IMR-90 (cell line): ENCODE results near the gene BCO2. TPM values are rescaled to one million over a fixed set of nuclear protein-coding genes. Genes with fewer than 3 reads are reported as not detected.

ENCODE experiments used
- ATAC-seq: fragments of 200-7000 bp; cut with Tn5 transposase; 2 replicates; pipeline ENCODE4 v1.9.1; 2020; ENCODE audit warnings: low read depth, mild to moderate bottlenecking, moderate library complexity
- BruUV-seq: library from RNA; stranded (reverse); fragments of 400-500 nt; replicated peaks from 2 replicates; lab custom pipeline; 2021; lab: Mats Ljungman, UMichigan
- CTCF ChIA-PET: fragments of 300-600 bp; formaldehyde crosslinking; extraction: SDS; loops from one replicate; lab custom pipeline; 2021; ENCODE audit warnings: antibody characterized with exemption; lab: Yijun Ruan, JAX
- POLR2A ChIA-PET: fragments of 300-600 bp; sonication (Branson Sonifier 250); formaldehyde crosslinking; loops from one replicate; lab custom pipeline; 2022; ENCODE audit warnings: antibody characterized with exemption; ENCODE audit not compliant: unreplicated experiment; lab: Charles Lee
- DNase-seq: peaks from one replicate; pipeline ENCODE4 v3.0.0; 2013
- H2AFZ ChIP-seq: replicated peaks from 2 replicates; pipeline ENCODE3; 2013; ENCODE audit warnings: low read length, mild to moderate bottlenecking; ENCODE audit not compliant: poor library complexity
- H2AK5ac ChIP-seq: 2 replicates; pipeline ENCODE4 v1.6.1; 2013; ENCODE audit warnings: low read depth, low read length, inconsistent platforms
- H2AK9ac ChIP-seq: replicated peaks from 2 replicates; pipeline ENCODE3; 2013; ENCODE audit warnings: mild to moderate bottlenecking, low read depth, low read length, moderate library complexity; ENCODE audit not compliant: poor library complexity
- H2BK120ac ChIP-seq: 2 replicates; pipeline ENCODE4 v1.6.1; 2013; ENCODE audit warnings: low read depth, low read length, inconsistent platforms
- H2BK15ac ChIP-seq: 3 replicates; pipeline ENCODE4 v1.6.1; 2013; ENCODE audit warnings: low read depth, low read length, inconsistent platforms
- H2BK20ac ChIP-seq: 2 replicates; pipeline ENCODE4 v1.6.1; 2013; ENCODE audit warnings: low read depth, mild to moderate bottlenecking, inconsistent platforms, low read length, moderate library complexity
- H2BK5ac ChIP-seq: 2 replicates; pipeline ENCODE4 v1.6.1; 2013; ENCODE audit warnings: mild to moderate bottlenecking, low read depth, low read length, inconsistent platforms; ENCODE audit not compliant: poor library complexity, severe bottlenecking
- H3K14ac ChIP-seq: replicated peaks from 2 replicates; pipeline ENCODE4 v1.6.1; 2013; ENCODE audit warnings: low read depth, low read length, inconsistent platforms
- H3K18ac ChIP-seq: 2 replicates; pipeline ENCODE4 v1.6.1; 2013; ENCODE audit warnings: low read depth, low read length, control low read depth
- H3K23ac ChIP-seq: 2 replicates; pipeline ENCODE4 v1.6.1; 2013; ENCODE audit warnings: low read depth, low read length, inconsistent platforms
- H3K27ac ChIP-seq: 2 replicates; pipeline ENCODE4 v1.5.1; 2013; ENCODE audit warnings: mild to moderate bottlenecking, control low read depth, low read length; ENCODE audit not compliant: insufficient read depth
- H3K27me3 ChIP-seq: 2 replicates; pipeline ENCODE4 v1.6.1; 2013; ENCODE audit warnings: low read length; ENCODE audit not compliant: control insufficient read depth, insufficient read depth
- H3K36me3 ChIP-seq: 2 replicates; pipeline ENCODE4 v1.6.1; 2013; ENCODE audit warnings: low read length, mixed read lengths; ENCODE audit not compliant: control insufficient read depth, insufficient read depth
- H3K4ac ChIP-seq: 2 replicates; pipeline ENCODE4 v1.6.1; 2013; ENCODE audit warnings: low read depth, low read length, inconsistent platforms
- H3K4me1 ChIP-seq: 2 replicates; pipeline ENCODE4 v1.6.1; 2013; ENCODE audit warnings: low read length, mixed read lengths; ENCODE audit not compliant: control insufficient read depth, insufficient read depth
- H3K4me2 ChIP-seq: 2 replicates; pipeline ENCODE4 v1.6.1; 2013; ENCODE audit warnings: low read depth, mild to moderate bottlenecking, control low read depth, low read length, moderate library complexity
- H3K4me3 ChIP-seq: 2 replicates; pipeline ENCODE4 v1.5.1; 2013; ENCODE audit warnings: low read depth, mild to moderate bottlenecking, control low read depth, low read length, moderate library complexity; ENCODE audit not compliant: insufficient read depth
- H3K56ac ChIP-seq: 2 replicates; pipeline ENCODE4 v1.6.1; 2013; ENCODE audit warnings: low read length, inconsistent platforms; ENCODE audit not compliant: insufficient read depth; ENCODE audit errors: extremely low read depth
- H3K79me1 ChIP-seq, 2 experiments: 2 replicates each; pipeline ENCODE4 v1.6.1; 2013; ENCODE audit warnings: low read length in 2 of 2, inconsistent platforms in 1 of 2, low read depth in 1 of 2
- H3K9ac ChIP-seq: 2 replicates; pipeline ENCODE4 v1.6.1; 2013; ENCODE audit warnings: low read depth, low read length, control low read depth
- H3K9me1 ChIP-seq: 2 replicates; pipeline ENCODE4 v1.6.1; 2013; ENCODE audit warnings: low read length, inconsistent platforms; ENCODE audit not compliant: insufficient read depth
- H3K9me3 ChIP-seq: 2 replicates; pipeline ENCODE4 v1.6.1; 2013; ENCODE audit warnings: low read length; ENCODE audit not compliant: control insufficient read depth, insufficient read depth
- H4K20me1 ChIP-seq: 2 replicates; pipeline ENCODE4 v1.6.1; 2013; ENCODE audit warnings: low read length, inconsistent platforms; ENCODE audit not compliant: insufficient read depth
- H4K5ac ChIP-seq: 2 replicates; pipeline ENCODE4 v1.6.1; 2013; ENCODE audit warnings: mild to moderate bottlenecking, low read depth, low read length, control low read depth
- H4K8ac ChIP-seq, 2 experiments: 2 replicates each; pipeline ENCODE4 v1.6.1; 2013; ENCODE audit warnings: low read depth in 2 of 2, low read length in 2 of 2, control low read depth in 1 of 2, inconsistent platforms in 1 of 2
- H4K91ac ChIP-seq: 2 replicates; pipeline ENCODE4 v1.6.1; 2013; ENCODE audit warnings: low read depth, low read length, inconsistent platforms; ENCODE audit not compliant: insufficient read depth
- CEBPB ChIP-seq: IDR thresholded peaks from 2 replicates; pipeline ENCODE4 v1.6.1; 2012; ENCODE audit warnings: low read depth, low read length, improper control_type of control experiment
- CHD1 ChIP-seq: IDR thresholded peaks from 2 replicates; pipeline ENCODE4 v1.6.1; 2012; ENCODE audit warnings: low read depth, low read length, improper control_type of control experiment
- MAFK ChIP-seq: IDR thresholded peaks from 2 replicates; pipeline ENCODE4 v1.6.1; 2012; ENCODE audit warnings: low read depth, low read length, improper control_type of control experiment
- MAZ ChIP-seq: IDR thresholded peaks from 2 replicates; pipeline ENCODE4 v1.6.1; 2012; ENCODE audit warnings: low read depth, mild to moderate bottlenecking, low read length, improper control_type of control experiment, moderate library complexity, borderline replicate concordance
- MXI1 ChIP-seq: IDR thresholded peaks from 2 replicates; pipeline ENCODE4 v1.6.1; 2012; ENCODE audit warnings: low read depth, mild to moderate bottlenecking, low read length, moderate library complexity, borderline replicate concordance
- NFE2L2 ChIP-seq: fragments of 150-350 bp; IDR thresholded peaks from 2 replicates; pipeline ENCODE4 v1.6.1; 2016; ENCODE audit warnings: low read depth, mild to moderate bottlenecking, low read length
- POLR2A ChIP-seq: IDR thresholded peaks from 2 replicates; pipeline ENCODE4 v1.6.1; 2012; ENCODE audit warnings: mild to moderate bottlenecking, low read depth, low read length
- RAD21 ChIP-seq: IDR thresholded peaks from 2 replicates; pipeline ENCODE4 v1.6.1; 2012; ENCODE audit warnings: low read length, improper control_type of control experiment
- RCOR1 ChIP-seq: IDR thresholded peaks from 2 replicates; pipeline ENCODE4 v1.6.1; 2012; ENCODE audit warnings: mild to moderate bottlenecking, low read length, improper control_type of control experiment; ENCODE audit not compliant: insufficient replicate concordance
- SMC3 ChIP-seq: fragments of 150-350 bp; IDR thresholded peaks from 2 replicates; pipeline ENCODE4 v1.6.1; 2016; ENCODE audit warnings: low read depth, mild to moderate bottlenecking, antibody characterized with exemption, low read length, moderate library complexity
- USF2 ChIP-seq: fragments of 150-350 bp; IDR thresholded peaks from 2 replicates; pipeline ENCODE4 v1.6.1; 2017; ENCODE audit warnings: mild to moderate bottlenecking, antibody characterized with exemption, low read length, low read depth
- WGBS, 2 experiments: methylation state at CpG; one replicate each; pipeline versions ENCODE4 v1.1.5 to v1.1.7; 2013; ENCODE audit warnings: missing lambda C conversion rate in 2 of 2; ENCODE audit not compliant: insufficient read length in 1 of 2; ENCODE audit errors: extremely low coverage in 2 of 2; 5-methylcytosine and 5-hydroxymethylcytosine counted together
- dilution Hi-C: fragments of 300-500 bp; cut with HindIII; formaldehyde crosslinking; loops from one replicate; pipeline ENCODE4 v1.14.3; 2018; ENCODE audit warnings: low sequenced_read_pairs; ENCODE audit not compliant: unreplicated experiment
- in situ Hi-C: fragments of 300-500 bp; cut with MboI; formaldehyde crosslinking; loops from 3 replicates; pipeline ENCODE4 v1.14.3; 2019; ENCODE audit warnings: low sequenced_read_pairs, inconsistent platforms, mixed read lengths
- intact Hi-C: fragments of 100-400 bp; cut with micrococcal nuclease; formaldehyde crosslinking; loops from 2 replicates; pipeline ENCODE4 v1.10.0; 2022
- polyA plus RNA-seq, 3 experiments: library from polyadenylated mRNA; depleted of rRNA; stranded (reverse); fragments of >200 nt; gene quantifications; 2 replicates each; pipeline ENCODE4 v1.2.3, GENCODE V29; 2012; ENCODE audit warnings: low replicate concordance in 1 of 3
- total RNA-seq: library from RNA; depleted of rRNA; stranded (reverse); fragments of >200 nt; gene quantifications from 2 replicates; pipeline ENCODE4 v1.2.3, GENCODE V29; 2012
- TF ChIP-seq, protein P1 (sequence below): fragments of 150-350 bp; IDR thresholded peaks from 2 replicates; pipeline ENCODE4 v1.6.1; 2016; ENCODE audit warnings: low read depth, mild to moderate bottlenecking, low read length, moderate library complexity, borderline replicate concordance

The BCO2 gene
- total and polyA plus RNA-seq, 2 of the 4 experiments (the other 2 are of a cell fraction): 0.18 to 0.68 TPM

DNA sequence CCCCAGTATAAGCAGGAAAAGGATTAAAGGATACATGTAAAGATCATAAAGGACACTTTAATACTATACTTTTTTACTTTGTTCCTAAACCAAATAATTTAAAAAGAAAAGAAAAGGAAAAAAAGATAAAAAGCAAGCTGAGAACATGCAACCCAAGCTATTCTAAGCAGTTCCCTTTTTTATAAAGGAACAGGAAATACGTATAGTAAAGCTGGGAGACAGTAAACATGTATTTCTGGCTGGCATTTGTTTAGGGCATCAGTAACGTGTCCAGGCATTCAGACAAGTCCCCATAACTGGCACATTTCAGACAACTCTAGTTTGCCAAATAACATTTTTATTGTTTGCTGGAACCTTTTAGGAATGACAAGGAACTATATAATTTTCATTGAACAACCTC lies 24.9 kb downstream of the BCO2 start:
- Histone ChIP-seq H3K4ac (no peak overlapping the region), H3K79me1 (no peaks in the 10 kb centered on the region), H2AFZ (no peak overlapping the region), H2BK120ac (no peak overlapping the region), H2BK5ac (no peak overlapping the region), H3K18ac (no peak overlapping the region), H3K4me3 (no peak overlapping the region), H3K56ac (no peak overlapping the region), H3K27me3 (no peaks in the 10 kb centered on the region; the same call in 1 of the 2 replicates), H2AK5ac (no peak overlapping the region), H3K14ac (no peak overlapping the region), H3K36me3 (no peaks in the 10 kb centered on the region), H4K8ac (no peak overlapping the region), H2BK15ac (no peak overlapping the region), H3K4me2 (no peak overlapping the region), H4K91ac (no peak overlapping the region), H3K4me1 (peaks cover 2% of the 10 kb centered on the region; the same call in 1 of the 2 replicates), H3K27ac (no peak overlapping the region), H3K23ac (no peak overlapping the region), H4K20me1 (no peaks in the 10 kb centered on the region), H2BK20ac (no peak overlapping the region), H3K9me1 (no peaks in the 10 kb centered on the region; the same call in 1 of the 2 replicates), H4K5ac (no peak overlapping the region), H3K9me3 (no peaks in the 10 kb centered on the region), H2AK9ac (no peak overlapping the region), H3K9ac (no peak overlapping the region)
- intact Hi-C loops: no loop called here
- dilution Hi-C loops: no loop called here
- TF ChIP-seq, protein P1, sequence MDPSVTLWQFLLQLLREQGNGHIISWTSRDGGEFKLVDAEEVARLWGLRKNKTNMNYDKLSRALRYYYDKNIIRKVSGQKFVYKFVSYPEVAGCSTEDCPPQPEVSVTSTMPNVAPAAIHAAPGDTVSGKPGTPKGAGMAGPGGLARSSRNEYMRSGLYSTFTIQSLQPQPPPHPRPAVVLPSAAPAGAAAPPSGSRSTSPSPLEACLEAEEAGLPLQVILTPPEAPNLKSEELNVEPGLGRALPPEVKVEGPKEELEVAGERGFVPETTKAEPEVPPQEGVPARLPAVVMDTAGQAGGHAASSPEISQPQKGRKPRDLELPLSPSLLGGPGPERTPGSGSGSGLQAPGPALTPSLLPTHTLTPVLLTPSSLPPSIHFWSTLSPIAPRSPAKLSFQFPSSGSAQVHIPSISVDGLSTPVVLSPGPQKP: no peak
- TF ChIP-seq CHD1 (no peak), MXI1 (no peak), NFE2L2 (no peak), MAZ (no peak), POLR2A (no peak), USF2 (no peak), MAFK (no peak), RAD21 (no peak), SMC3 (no peak), RCOR1 (no peak), CEBPB (no peak)
- POLR2A ChIA-PET: no interaction called here
- DNase-seq (no peak), ATAC-seq (no peak)
- no CpG with 5 or more reads among the region's 2 CpGs for WGBS, 2 experiments
- CTCF ChIA-PET: no interaction called here
- in situ Hi-C loops: loop anchor here (25.0 kb wide), 1 partner anchor 1337 kb away; no protein-coding TSS in a partner anchor
- no TSS peak for BruUV-seq
